PFSK-1 (cell line): ENCODE results near the gene HOXA3.

Experiments used
- FOXP2 ChIP-seq: optimal IDR thresholded peaks from 2 replicates; pipeline ENCODE3; 2011; ENCODE audit warnings: borderline replicate concordance, control low read depth, inconsistent platforms; ENCODE audit not compliant: insufficient read depth; ENCODE audit errors: extremely low read length, extremely low read depth
- POLR2AphosphoS5 ChIP-seq: IDR thresholded peaks from 2 replicates; pipeline ENCODE4 v1.6.1; 2012; ENCODE audit warnings: low read depth, mild to moderate bottlenecking, control low read depth, low read length, moderate library complexity
- REST ChIP-seq, 2 experiments: IDR thresholded peaks; 2 replicates each; pipeline versions ENCODE4 v1.6.1 to v1.8.0; 2011 to 2012; ENCODE audit warnings: low read depth in 2 of 2, low read length in 2 of 2, control low read depth in 1 of 2, inconsistent platforms in 1 of 2, mild to moderate bottlenecking in 1 of 2, moderate library complexity in 1 of 2; ENCODE audit not compliant: insufficient read depth in 1 of 2
- SIN3A ChIP-seq: IDR thresholded peaks from 2 replicates; pipeline ENCODE4 v1.6.1; 2012; ENCODE audit warnings: mild to moderate bottlenecking, low read length, moderate library complexity, borderline replicate concordance; ENCODE audit not compliant: insufficient read depth
- TAF1 ChIP-seq: IDR thresholded peaks from 2 replicates; pipeline ENCODE4 v1.6.1; 2012; ENCODE audit warnings: low read length, control low read depth, borderline replicate concordance; ENCODE audit not compliant: insufficient read depth

HOXA3 gene

DNA sequence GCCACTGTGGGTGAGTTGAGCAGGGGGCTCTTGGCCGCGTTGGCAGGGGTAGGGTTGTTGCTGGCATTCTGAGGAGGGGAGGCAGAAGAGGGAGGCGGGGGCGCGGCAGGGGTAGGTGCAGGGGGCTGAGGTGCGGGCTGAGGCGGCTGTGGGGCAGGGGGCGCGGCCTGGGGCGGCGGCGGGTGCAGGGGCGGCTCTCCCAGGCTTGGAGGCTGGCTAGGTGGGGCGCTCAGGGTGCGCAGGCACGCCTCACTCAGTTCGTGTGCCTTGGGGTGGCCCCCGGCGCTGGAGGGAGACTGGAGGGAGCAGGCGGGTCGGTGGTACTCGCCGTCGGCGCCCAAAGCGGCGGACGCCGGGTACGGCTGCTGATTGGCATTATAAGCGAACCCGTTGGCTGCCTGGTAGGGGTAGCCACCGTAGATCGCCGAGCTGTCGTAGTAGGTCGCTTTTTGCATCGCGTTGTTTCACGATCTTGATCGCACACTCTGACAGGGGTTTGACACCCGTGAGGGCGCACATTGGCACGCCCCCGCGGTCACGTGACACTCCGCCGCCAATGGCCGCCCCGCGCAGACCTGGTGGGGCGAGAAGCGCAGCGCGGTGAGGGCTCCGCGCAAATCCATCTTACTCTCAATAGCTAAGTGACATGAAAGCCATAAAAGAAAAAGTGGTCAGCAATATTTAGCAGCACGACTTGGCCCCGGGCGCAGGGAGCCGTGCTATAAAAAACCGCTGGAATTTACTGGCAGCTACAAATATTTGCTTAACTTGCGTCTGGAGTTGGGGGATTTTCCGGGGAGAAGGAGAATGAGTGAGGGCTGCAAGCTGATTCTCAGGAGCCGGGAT is 42.0 kb downstream of the HOXA3 start:
- TF ChIP-seq SIN3A (no peak), REST (IDR thresholded peaks at IDR 0.05; ENCODE audit: insufficient read depth in 1 of 2, low read depth in 2 of 2, low read length in 2 of 2) (no peak), FOXP2 (no peak), POLR2AphosphoS5 (no peak), TAF1 (no peak)

DNA sequence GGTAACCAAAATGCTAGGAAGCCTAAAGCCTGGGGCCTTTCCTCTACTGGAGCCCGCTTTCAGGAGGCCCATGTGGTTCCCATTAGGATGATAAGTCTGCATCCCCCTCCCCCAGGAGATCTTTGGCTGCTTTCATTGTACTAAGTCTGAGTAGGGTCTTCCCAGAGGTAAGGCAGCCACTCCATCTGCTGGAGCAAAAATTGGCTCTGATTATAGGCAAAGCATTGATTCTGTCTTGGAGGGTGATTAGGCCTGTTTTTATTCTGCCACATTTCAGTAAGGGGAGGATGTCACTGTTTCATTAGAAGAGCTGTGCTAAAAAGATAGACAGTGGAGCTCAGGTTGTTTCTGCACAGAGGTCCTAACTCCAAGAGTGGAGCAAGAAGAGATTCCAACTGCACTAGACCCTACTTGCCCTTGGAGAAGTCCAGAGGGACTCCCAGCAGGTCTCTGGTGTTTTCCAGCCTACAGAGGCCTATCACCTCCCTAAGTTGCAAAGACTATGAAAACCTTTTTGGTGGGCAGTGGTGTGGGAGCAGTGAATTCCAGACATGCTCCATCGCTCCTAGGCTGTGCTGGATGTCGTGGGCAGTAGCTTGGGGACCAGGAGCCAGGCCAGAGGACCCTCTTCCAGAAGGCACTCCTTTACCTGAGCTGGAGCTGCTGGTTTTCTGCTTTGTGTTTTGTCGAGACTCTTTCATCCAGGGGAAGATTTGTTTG is 42.8 kb downstream of the HOXA3 start:
- TF ChIP-seq REST (IDR thresholded peaks at IDR 0.05; ENCODE audit: insufficient read depth in 1 of 2, low read depth in 2 of 2, low read length in 2 of 2) (no peak), TAF1 (no peak)

DNA sequence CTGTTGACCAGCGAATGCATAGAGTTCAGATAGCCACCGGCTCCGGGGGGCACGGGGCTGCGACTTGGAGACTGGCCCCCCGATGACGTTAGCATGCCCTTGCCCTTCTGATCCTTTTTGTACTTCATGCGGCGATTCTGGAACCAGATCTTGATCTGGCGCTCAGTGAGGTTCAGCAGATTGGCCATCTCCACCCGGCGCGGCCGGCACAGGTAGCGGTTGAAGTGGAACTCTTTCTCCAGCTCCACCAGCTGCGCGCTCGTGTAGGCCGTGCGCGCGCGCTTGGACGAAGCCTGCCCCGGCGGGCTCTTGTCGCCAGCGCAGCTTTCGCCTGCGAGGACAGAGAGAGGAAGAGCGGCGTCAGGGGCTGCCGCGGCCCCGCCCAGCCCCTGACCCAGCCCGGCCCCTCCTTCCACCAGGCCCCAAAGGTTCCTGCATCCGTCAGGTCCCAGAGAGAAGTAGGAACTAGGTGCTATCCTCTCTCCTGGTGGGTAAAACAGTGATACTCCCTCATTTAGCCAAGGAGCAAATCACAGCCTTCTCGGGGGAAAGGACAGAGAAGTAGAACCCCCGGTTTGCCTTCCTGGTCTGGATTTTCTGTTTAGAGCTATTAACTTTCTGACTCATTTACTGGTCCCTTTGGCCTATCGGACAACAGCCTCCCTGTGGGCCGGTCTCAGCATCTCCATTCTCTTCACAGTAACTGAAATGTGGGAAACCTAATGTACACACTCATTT is 43.8 kb downstream of the HOXA3 start:
- no peak for TF ChIP-seq TAF1
- TF ChIP-seq SIN3A = no peak
- no peak for TF ChIP-seq FOXP2
- TF ChIP-seq POLR2AphosphoS5 = no peak
- no peak for TF ChIP-seq REST (IDR thresholded peaks at IDR 0.05; ENCODE audit: insufficient read depth in 1 of 2, low read depth in 2 of 2, low read length in 2 of 2)

DNA sequence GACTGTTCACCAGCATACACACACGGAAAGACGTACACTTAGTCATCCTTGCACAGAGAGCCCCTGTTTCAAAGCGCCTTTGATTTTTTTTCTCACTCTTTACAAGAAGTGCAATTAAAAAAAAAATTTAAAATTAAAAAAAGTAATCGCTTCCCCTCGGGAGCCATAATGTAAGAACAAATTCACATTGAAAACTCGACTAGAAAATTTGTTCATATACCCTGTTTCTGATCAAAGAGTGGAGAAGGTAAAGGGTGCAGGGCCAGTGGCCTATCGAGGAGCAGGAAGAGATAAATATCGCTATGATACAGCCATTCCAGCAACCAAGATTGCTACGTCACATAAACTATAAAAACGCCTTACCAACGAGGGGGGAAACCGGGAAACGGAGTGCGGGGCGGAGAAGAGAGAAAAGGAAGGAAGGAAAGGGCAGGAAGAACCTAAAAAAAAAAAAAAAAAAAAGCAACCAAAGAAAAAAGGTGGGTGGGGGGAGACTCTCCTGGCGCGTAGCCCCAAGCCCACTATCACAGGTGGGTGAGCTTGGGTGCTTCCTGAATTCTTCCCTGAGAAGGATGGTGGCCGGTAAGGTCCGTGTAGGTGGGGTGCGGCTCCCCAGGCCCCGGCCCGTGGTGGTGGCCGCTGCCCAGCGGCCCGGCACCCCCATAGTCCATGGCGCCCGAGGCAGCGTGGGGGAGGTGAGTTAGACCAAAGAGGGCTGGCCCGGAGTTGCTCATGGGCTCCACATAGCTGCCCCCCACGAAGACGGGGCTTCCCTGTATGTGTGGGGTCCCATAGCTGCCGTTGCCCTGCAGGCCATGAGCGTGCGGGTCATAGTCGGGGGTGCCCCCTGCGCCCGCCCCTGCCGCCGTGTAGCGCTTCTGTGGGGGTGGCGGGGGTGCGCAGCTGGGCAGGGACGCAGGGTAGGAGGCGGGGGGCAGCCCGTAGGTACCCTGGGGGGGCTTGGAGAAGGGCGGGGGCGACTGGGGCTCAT is 44.7 kb downstream of the HOXA3 start:
- TF ChIP-seq TAF1 = no peak
- TF ChIP-seq POLR2AphosphoS5 = no peak
- TF ChIP-seq SIN3A = no peak
- no peak for TF ChIP-seq REST (IDR thresholded peaks at IDR 0.05; ENCODE audit: insufficient read depth in 1 of 2, low read depth in 2 of 2, low read length in 2 of 2)
- no peak for TF ChIP-seq FOXP2
